Testis (tissue), 3 donors: ENCODE results near the gene HPGDS. TPM values are rescaled to one million over a fixed set of nuclear protein-coding genes. Genes with fewer than 3 reads are reported as not detected.
A peak's percentile ranks its signal among the peaks of the same experiment; 100 is the strongest.
"Not testable (repeated sequence)": the region's sequence is repeated elsewhere in the genome, so short reads cannot be mapped to it uniquely, and the experiment has no call there.

Experiments used
- DNase-seq: peaks from one replicate; pipeline ENCODE4 v3.0.0-alpha.2; 2019
- H3K27ac ChIP-seq, 2 donors: fragments of 200-600 bp; sonication (generic); one replicate each; pipeline ENCODE4 v1.5.1; 2019
- H3K27me3 ChIP-seq: fragments of 200-600 bp; sonication (generic); one replicate; pipeline ENCODE4 v1.5.1; 2019
- H3K36me3 ChIP-seq: fragments of 200-600 bp; sonication (generic); one replicate; pipeline ENCODE4 v1.5.1; 2017; ENCODE audit warnings: low read depth; ENCODE audit errors: missing control alignments
- H3K4me1 ChIP-seq: fragments of 200-600 bp; sonication (generic); one replicate; pipeline ENCODE4 v1.5.1; 2019
- H3K4me3 ChIP-seq, 2 donors: fragments of 200-600 bp; sonication (generic); one replicate each; pipeline ENCODE4 v1.5.1; 2017 to 2019
- H3K9me3 ChIP-seq: fragments of 200-600 bp; sonication (generic); one replicate; pipeline ENCODE4 v1.5.1; 2017
- CTCF ChIP-seq, 3 experiments: fragments of 450-650 bp in 2 of 3; fragments of 200-600 bp in 1 of 3; sonication (generic) in 1 of 3; IDR thresholded peaks; one replicate each; pipeline ENCODE4 v1.5.1; 2016 to 2019; ENCODE audit warnings: antibody characterized with exemption in 3 of 3, mild to moderate bottlenecking in 2 of 3, moderate library complexity in 1 of 3
- POLR2A ChIP-seq: fragments of 450-650 bp; IDR thresholded peaks from one replicate; pipeline ENCODE4 v1.6.1; 2017; ENCODE audit warnings: antibody characterized with exemption, mild to moderate bottlenecking, moderate library complexity
- WGBS, 2 donors: methylation state at CpG; one replicate each; pipeline ENCODE4 v1.1.5; 2018; 5-methylcytosine and 5-hydroxymethylcytosine counted together
- intact Hi-C: fragments of 100-400 bp; cut with DNase I; formaldehyde crosslinking; loops from one replicate; pipeline ENCODE4 v1.15.1; 2023; ENCODE audit warnings: low total_unique reads
- polyA plus RNA-seq: library from polyadenylated mRNA; stranded (reverse); fragments of 350-450 nt; fragmentation: Illumina TruSeq; extraction: RNeasy Lipid Tissue Mini Kit (QIAGEN cat#74804); gene quantifications from one replicate; pipeline ENCODE4 v1.2.3, GENCODE V29; 2014; ENCODE audit warnings: low read depth, low replicate concordance; ENCODE audit not compliant: insufficient read depth
- total RNA-seq, 2 donors: library from RNA; depleted of rRNA; stranded (reverse); fragments of >200 nt; gene quantifications; one replicate each; pipeline ENCODE4 v1.2.3, GENCODE V29; 2016

The HPGDS gene
- total and polyA plus RNA-seq, 3 donors from 2014 or later = 0.39 to 1.7 (median 0.68) TPM

- no peaks in the 10 kb centered on the region for H3K9me3 ChIP-seq
- peak; percentile 20 for DNase-seq
- intact Hi-C loops = no loop called here
- no peak overlapping the region for H3K27ac ChIP-seq
- H3K4me3 ChIP-seq = no peak overlapping the region
- H3K36me3 ChIP-seq = no peaks in the 10 kb centered on the region
- TF ChIP-seq CTCF (IDR thresholded peaks at IDR 0.05) (peak; percentile 14 to 50 (median 34)), POLR2A (no peak)
- WGBS, 2 donors = 42 to 49% methylated on average over 2 of the region's 2 CpGs
- no peaks in the 10 kb centered on the region for H3K27me3 ChIP-seq
- peaks cover 8% of the 10 kb centered on the region for H3K4me1 ChIP-seq
Observed at GRCh38 chr4:94304365-94304971, 38.2 kb downstream of the HPGDS start.

- WGBS, 2 donors = 90 to 95% methylated on average over 2 of the region's 2 CpGs
- intact Hi-C loops = no loop called here
Observed at GRCh38 chr4:94302191-94302590, 40.4 kb downstream of the HPGDS start.

GRCh38 chr4:94298725-94299252, 43.8 kb downstream of the HPGDS start:
- 56 to 72% methylated on average over 4 of the region's 4 CpGs for WGBS, 2 donors
- no peaks in the 10 kb centered on the region for H3K4me1 ChIP-seq
- TF ChIP-seq POLR2A (no peak), CTCF (IDR thresholded peaks at IDR 0.05) (no peak)
- H3K27ac ChIP-seq = no peak overlapping the region
- H3K27me3 ChIP-seq = no peaks in the 10 kb centered on the region
- H3K9me3 ChIP-seq = no peaks in the 10 kb centered on the region
- no peak for DNase-seq
- no peak overlapping the region for H3K4me3 ChIP-seq
- no peaks in the 10 kb centered on the region for H3K36me3 ChIP-seq
- intact Hi-C loops = no loop called here

More at GRCh38 chr4:94302191-94302590, 40.4 kb downstream of the HPGDS start:
- DNase-seq = no peak
- no peaks in the 10 kb centered on the region for H3K36me3 ChIP-seq
- H3K4me3 ChIP-seq = no peak overlapping the region
- H3K9me3 ChIP-seq = no peaks in the 10 kb centered on the region
- H3K27me3 ChIP-seq = no peaks in the 10 kb centered on the region
- H3K27ac ChIP-seq = no peak overlapping the region
- peaks cover 8% of the 10 kb centered on the region for H3K4me1 ChIP-seq
- no peak for TF ChIP-seq CTCF (IDR thresholded peaks at IDR 0.05)

GRCh38 chr4:94295473-94295872, 47.2 kb downstream of the HPGDS start:
- intact Hi-C loops, H3K27ac ChIP-seq: not testable (repeated sequence)

GRCh38 chr4:94293981-94294380, 48.7 kb downstream of the HPGDS start:
- WGBS, 2 donors = 88 to 97% methylated on average over 4 of the region's 4 CpGs
- H3K27me3 ChIP-seq, DNase-seq, H3K27ac ChIP-seq, H3K4me3 ChIP-seq, H3K4me1 ChIP-seq, intact Hi-C loops, H3K9me3 ChIP-seq, H3K36me3 ChIP-seq: not testable (repeated sequence)

More at GRCh38 chr4:94295473-94295872, 47.2 kb downstream of the HPGDS start:
- not testable (repeated sequence) for H3K4me1 ChIP-seq, DNase-seq, H3K36me3 ChIP-seq, H3K27me3 ChIP-seq, H3K4me3 ChIP-seq, H3K9me3 ChIP-seq
- WGBS, 2 donors = 86 to 89% methylated on average over 6 of the region's 6 CpGs

GRCh38 chr4:94290245-94290644, 52.4 kb downstream of the HPGDS start:
- Histone ChIP-seq H3K4me3 (no peak overlapping the region), H3K9me3 (no peaks in the 10 kb centered on the region), H3K27ac (no peak overlapping the region), H3K4me1 (no peaks in the 10 kb centered on the region), H3K36me3 (no peaks in the 10 kb centered on the region), H3K27me3 (no peaks in the 10 kb centered on the region)
- WGBS, 2 donors = 81 to 87% methylated on average over 2 of the region's 2 CpGs
- intact Hi-C loops = no loop called here
- no peak for DNase-seq
- TF ChIP-seq CTCF (IDR thresholded peaks at IDR 0.05) = peak in 1 of 3 experiments; percentile 36
- no peak for TF ChIP-seq POLR2A
